GM10847 (cell line): ENCODE data around the gene MT1A.

Source experiments
- POLR2A ChIP-seq: IDR thresholded peaks from 2 replicates; pipeline ENCODE4 v1.6.1; 2011; ENCODE audit not compliant: insufficient read length; ENCODE audit errors: extremely low read depth

MT1A gene

DNA sequence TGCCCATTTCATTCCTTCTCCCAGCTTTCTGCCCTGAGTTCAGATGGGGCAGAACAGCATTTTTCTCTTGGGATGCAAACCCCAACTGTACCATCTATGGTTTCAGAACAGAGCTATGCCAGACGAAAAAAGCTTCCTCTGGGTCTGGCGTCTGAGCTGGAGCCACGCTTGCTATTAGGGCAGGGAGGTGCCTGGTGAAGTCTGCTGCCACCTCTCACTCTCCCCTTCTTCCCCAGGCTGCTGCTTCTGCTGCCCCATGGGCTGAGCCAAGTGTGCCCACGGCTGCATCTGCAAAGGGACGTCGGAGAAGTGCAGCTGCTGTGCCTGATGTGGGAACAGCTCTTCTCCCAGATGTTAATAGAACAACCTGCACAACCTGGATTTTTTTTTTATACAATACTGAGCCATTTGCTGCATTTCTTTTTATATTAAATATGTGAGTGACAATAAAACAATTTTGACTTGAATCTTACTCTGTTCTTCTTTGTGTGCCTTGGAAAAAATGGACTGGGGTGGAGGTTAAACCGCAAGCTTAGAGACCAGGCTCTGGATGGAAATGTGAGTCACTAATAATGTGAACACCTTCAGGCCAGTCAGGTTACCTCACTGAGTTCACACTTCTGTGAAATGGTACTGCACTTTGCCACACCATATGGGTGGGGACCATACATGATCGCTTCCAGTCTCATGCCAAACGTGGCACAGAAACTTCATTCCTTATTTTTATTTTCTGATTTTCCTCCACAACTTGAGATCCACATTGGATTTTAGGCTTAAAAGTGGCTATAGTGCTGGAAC lies 1.7 kb upstream of the MT1A start:
- TF ChIP-seq POLR2A, result no peak

- no peak for TF ChIP-seq POLR2A
Measured at GRCh38 chr16:56639045-56639444, 579 bp downstream of the MT1A start.

DNA sequence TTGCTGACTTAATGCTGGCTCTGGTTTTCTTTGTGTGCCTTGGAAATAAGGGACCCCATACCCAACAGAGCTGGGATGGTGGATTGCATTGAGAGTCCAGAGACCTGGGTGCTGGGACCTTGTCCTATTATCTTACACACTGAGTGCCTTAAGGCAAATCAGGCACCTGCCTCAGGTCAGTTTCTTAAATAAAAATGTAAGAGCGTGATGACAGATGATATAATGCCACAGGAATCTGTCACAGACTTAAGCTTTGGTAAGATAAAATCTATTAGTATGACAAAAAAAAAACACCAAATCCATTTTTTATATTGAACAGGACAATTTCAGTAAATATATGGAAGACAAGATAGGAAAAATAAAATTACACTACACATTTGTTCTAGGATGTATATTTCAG lies 1.6 kb downstream of the MT1A start:
- no peak for TF ChIP-seq POLR2A

DNA sequence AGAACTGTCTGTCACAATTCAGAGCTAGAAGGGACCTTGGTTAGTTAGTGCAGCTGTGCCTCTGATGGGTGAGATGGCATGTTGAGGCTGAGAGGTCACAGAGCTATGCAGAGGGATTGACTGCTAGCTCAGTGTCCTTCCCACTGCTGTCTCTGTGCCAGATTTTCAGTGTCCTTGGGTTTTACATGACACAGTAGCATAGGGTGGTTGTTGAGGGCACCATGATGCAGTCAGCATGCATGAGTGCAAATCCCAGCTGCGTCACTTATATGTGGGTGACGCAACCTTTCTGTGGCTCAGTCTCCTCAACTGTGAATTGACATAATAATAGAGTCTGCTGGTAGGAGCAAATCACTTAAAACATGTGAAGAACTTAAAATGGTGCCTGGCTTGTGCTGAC lies 2.7 kb downstream of the MT1A start:
- TF ChIP-seq POLR2A, result no peak

- TF ChIP-seq POLR2A, result no peak
Measured at GRCh38 chr16:56643080-56643778, 4.8 kb downstream of the MT1A start.

DNA sequence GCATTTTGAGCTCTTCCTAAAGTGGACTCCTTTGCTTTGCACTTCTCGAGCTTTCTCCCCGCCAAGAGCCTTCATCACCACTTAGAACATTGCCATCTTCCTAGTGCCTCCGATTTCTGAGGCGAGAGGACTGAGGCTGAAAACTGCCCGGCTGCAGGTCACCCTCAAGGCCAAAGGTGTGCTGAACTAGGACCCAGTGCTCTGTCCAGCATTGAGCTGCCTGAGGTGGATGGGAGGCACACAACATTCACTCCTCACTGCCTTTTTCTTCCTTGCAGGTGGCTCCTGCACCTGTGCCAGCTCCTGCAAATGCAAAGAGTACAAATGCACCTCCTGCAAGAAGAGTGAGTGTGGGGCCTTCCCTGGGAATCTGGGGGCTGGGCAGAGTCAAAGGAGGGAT lies 5.4 kb downstream of the MT1A start:
- TF ChIP-seq POLR2A, result no peak

DNA sequence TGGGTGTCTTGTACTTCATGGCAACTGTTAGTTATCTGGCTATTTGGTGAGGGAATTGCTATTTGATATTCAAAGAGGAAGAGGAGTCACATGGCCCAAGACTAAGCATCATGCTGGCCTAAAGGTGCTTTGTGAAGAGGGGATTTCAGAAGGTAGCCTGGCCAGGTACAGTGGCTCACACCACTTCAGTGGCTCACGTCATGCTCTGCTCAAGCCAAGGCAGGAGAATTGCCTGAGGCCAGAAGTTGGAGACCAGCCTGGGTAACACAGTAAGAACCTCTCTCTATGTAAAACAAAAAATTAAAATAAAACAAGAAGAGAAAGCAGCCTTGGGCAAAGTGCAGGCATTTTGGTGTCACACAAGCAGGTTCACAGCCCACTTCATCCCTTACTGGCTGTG lies 6.8 kb downstream of the MT1A start:
- TF ChIP-seq POLR2A, result no peak

GRCh38 chr16:56645838-56646237 lies 7.4 kb downstream of the MT1A start:
- TF ChIP-seq POLR2A, result no peak

DNA sequence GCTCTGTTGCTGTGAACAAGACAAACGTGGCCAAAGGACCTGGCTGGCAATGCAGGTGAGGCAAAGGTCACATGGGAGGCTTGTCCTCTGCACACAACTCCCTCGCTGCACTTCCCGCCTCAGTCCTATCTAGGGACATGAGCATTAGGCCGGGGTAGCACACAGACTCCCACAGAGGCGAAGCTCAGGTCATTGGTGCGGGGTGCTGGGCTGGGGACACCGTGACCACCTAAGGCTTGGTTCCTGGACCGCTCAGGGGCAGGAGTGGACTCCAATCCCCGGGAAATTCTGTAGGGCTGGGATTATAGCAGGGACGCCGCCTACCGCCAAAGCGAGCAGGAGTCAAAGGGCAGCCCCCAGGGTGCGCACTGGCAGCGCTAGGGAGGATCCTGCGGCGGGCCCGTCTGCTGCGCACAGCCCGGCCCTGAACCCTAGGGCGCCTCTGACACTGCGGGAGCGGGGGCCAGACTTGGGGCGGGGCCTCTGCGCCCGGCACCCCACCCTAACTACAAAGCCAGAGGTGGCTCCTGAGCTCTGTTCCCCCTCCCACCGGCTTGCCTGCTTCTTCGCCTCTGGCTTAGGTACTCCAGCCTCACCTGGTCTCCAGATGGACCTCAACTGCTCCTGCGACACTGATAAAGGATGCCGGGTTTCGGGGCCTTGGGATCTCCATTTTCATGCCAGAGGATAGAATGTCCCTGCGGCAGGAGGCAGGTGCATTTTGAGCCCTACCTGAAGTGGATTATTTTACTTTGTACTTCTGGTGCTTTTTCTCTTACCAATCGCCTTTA lies 9.4 kb downstream of the MT1A start:
- no peak for TF ChIP-seq POLR2A

GRCh38 chr16:56649271-56649670 lies 10.8 kb downstream of the MT1A start:
- no peak for TF ChIP-seq POLR2A

- TF ChIP-seq POLR2A, result no peak
Measured at GRCh38 chr16:56649820-56650219, 11.4 kb downstream of the MT1A start.

- no peak for TF ChIP-seq POLR2A
Measured at GRCh38 chr16:56651586-56651985, 13.1 kb downstream of the MT1A start, which contains the start of gene MT1B. Gene MT1B (plus strand): TSS chr16:56651886. CDS start chr16:56651954, 68 bp downstream.

- no peak for TF ChIP-seq POLR2A
Measured at GRCh38 chr16:56652600-56652999, 14.1 kb downstream of the MT1A start.

- TF ChIP-seq POLR2A, result no peak
Measured at GRCh38 chr16:56653218-56653617, 14.8 kb downstream of the MT1A start.

GRCh38 chr16:56657555-56658326 lies 19.3 kb downstream of the MT1A start, which contains the start of gene MT1F:
Gene MT1F (plus strand): TSS chr16:56657959. CDS start chr16:56658059, 100 bp downstream.
- no peak for TF ChIP-seq POLR2A
